Heart left ventricle (tissue), 16 donors: ENCODE measurements around the gene FCHSD2. TPM values are rescaled to one million over a fixed set of nuclear protein-coding genes. Genes with fewer than 3 reads are reported as not detected.

Experiments
- ATAC-seq, 4 donors: fragments of 200-7000 bp; cut with Tn5 transposase; one replicate each; pipeline ENCODE4 v1.9.1; 2020 to 2022; ENCODE audit warnings: moderate library complexity in 4 of 4, mild to moderate bottlenecking in 3 of 4, moderate number of reproducible peaks in 1 of 4
- DNase-seq, 5 donors: peaks; one replicate each; pipeline ENCODE4 v3.0.0-alpha.2; 2020
- H3K27ac ChIP-seq, 12 donors: fragments of 200-600 bp; sonication (generic) in 4 of 12; one replicate each; pipeline versions ENCODE4 v1.5.0 to v1.8.0; 2016 to 2022; ENCODE audit warnings: mild to moderate bottlenecking in 2 of 12
- H3K27me3 ChIP-seq, 9 donors: fragments of 200-600 bp; sonication (generic) in 2 of 9; one replicate each; pipeline versions ENCODE4 v1.5.1 to v1.8.0; 2016 to 2022; ENCODE audit warnings: mild to moderate bottlenecking in 3 of 9
- H3K36me3 ChIP-seq, 9 donors: fragments of 200-600 bp; sonication (generic) in 2 of 9; one replicate each; pipeline versions ENCODE4 v1.5.0 to v1.8.0; 2018 to 2022; ENCODE audit warnings: mild to moderate bottlenecking in 2 of 9
- H3K4me1 ChIP-seq, 12 donors: fragments of 200-600 bp; sonication (generic) in 4 of 12; one replicate each; pipeline versions ENCODE4 v1.5.0 to v1.8.0; 2016 to 2022; ENCODE audit warnings: mild to moderate bottlenecking in 3 of 12
- H3K4me3 ChIP-seq, 12 donors: fragments of 200-600 bp; sonication (generic) in 4 of 12; one replicate each; pipeline versions ENCODE4 v1.5.0 to v1.8.0; 2017 to 2022; ENCODE audit warnings: mild to moderate bottlenecking in 9 of 12, moderate library complexity in 4 of 12
- H3K9me3 ChIP-seq, 12 donors: fragments of 200-600 bp; sonication (generic) in 4 of 12; one replicate each; pipeline versions ENCODE4 v1.5.0 to v1.8.0; 2016 to 2022; ENCODE audit warnings: mild to moderate bottlenecking in 1 of 12
- POLR2A ChIP-seq, 2 donors: fragments of 450-650 bp; IDR thresholded peaks; one replicate each; pipeline ENCODE4 v1.6.1; 2017; ENCODE audit warnings: antibody characterized with exemption in 2 of 2, mild to moderate bottlenecking in 2 of 2, moderate library complexity in 2 of 2
- WGBS, 4 donors: extraction: QIAGEN DNeasy Blood & Tissue Kit in 2 of 4; methylation state at CpG; one replicate each; pipeline versions ENCODE4 v1.1.5 to v1.1.7; 2013 to 2018; 5-methylcytosine and 5-hydroxymethylcytosine counted together
- intact Hi-C, 10 donors: fragments of 100-400 bp; cut with DNase I; formaldehyde crosslinking; loops; one replicate each; pipeline versions ENCODE4 v1.11.1 to v1.14.2; 2022
- polyA plus RNA-seq, 2 donors: library from polyadenylated mRNA; stranded (reverse); fragments of 200-250 nt; gene quantifications; one replicate each; pipeline ENCODE4 v1.2.3, GENCODE V29; 2013
- total RNA-seq, 9 donors: library from RNA; depleted of rRNA in 2 of 9; stranded (reverse); fragments of >200 nt in 2 of 9; fragmentation: NEBNext Ultra II Directional in 3 of 9; extraction: Animal tissue kit (Norgen Biotek cat#: 25700) in 3 of 9; gene quantifications; one replicate each; pipeline versions ENCODE4 v1.1.0 to v1.2.4, GENCODE V29; 2016 to 2023
- TF ChIP-seq, protein P1 (sequence below), 12 donors: fragments of 200-600 bp; sonication (generic) in 4 of 12; IDR thresholded peaks; one replicate each; pipeline versions ENCODE4 v1.5.0 to v1.8.0; 2018 to 2022; ENCODE audit warnings: antibody characterized with exemption in 12 of 12, mild to moderate bottlenecking in 5 of 12
- donor health status: ischemic (EF 13 %, LVEDD 7.1; RV severe dilation, severe dysfunction).
- donor health status: healthy with polysubstance abuse.
- donor health status: DM: no; HTN: yes; CAD: no.
- donor health status: DM: no; HTN: no; CAD: no.
- donor health status: ischemic (EF 25% LVEDD 6.9; RV normal size, moderate dysfunction).
- donor health status: ischemic (EF 25% LVEDD 5.7; RV mildly dilated, moderate dysfunction).
- donor health status: healthy.
- donor health status: DM: yes; HTN: yes; CAD: no.
- donor health status: ischemic (EF 35%, LVEDD 5.7; RV mildly dilated, moderate dysfunction).
- donor health status: nonischemic (EF 11% LVEDD 7.7; RV severe dilation, severe dysfunction).
- donor health status: DM: yes; HTN: yes; CAD: no.
- donor health status: PGD.
- donor health status: ischemic (EF 29% LVEDD 5.4; RV normal size, mild dysfunction).
- donor health status: nonischemic (EF 23%, LVEDD 6.1; RV moderate dilation, normal function).

The FCHSD2 gene
- total and polyA plus RNA-seq, 11 donors = 9.9 to 61.1 (median 39.0) TPM

- peak in 3 of 4 donors; percentile 15 to 38 (median 37) for ATAC-seq
- peaks cover 0 to 78% (median 38%) of the 10 kb centered on the region in 12 donors for H3K4me1 ChIP-seq
Observed at GRCh38 chr11:73158356-73159051, 16.4 kb upstream of the FCHSD2 start.

DNA sequence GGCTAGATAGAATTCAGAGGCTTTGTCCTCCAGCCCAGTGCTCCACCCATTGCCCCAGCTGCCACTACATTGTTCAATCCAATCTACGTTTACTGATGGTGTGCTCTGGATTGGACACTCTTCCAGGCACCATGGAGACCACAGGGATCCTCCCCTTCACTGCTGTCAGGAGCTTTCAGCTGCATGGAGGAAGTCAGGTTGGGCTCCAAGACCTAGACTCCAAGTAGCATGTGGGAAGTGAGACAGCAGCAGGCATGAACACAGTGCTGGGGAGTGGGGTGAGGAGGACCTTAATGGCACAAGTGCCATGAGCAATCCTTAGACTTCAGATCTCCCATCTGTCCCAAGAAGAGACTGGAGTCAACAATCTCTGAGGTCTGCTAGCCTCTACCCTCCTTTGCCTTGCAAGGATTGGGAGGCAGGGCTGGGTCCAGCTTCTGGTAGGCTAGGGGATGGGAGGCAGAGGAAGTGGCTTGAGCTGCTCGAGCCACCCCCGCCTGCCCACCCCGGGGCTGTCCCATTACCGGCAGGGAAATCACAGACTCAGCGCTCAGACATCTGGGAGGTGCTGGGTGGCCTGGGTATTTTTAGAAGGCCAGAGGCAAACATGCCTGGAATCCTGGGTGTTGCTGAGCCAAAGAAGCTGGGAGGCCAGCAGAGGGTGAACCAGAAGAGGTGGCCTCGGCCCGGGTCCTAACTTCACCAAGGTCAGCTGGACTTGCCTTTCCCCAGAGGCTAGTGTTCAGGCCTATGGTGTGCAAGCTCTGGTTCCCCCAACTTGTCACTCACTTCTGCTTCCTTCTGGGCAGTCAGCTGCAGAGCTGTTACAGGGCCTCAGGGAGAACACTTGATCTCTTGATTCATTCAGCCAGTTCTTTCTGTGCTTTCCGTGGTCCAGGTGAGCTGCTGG, 15.2 kb upstream of the FCHSD2 start:
- ATAC-seq (peak; percentile 81 to 89 (median 86)), DNase-seq (peak; percentile 76 to 89 (median 79))
- H3K4me3 ChIP-seq = no peak overlapping the region
- TF ChIP-seq POLR2A (IDR thresholded peaks at IDR 0.05) = peak in 1 of 2 donors; percentile 36
- TF ChIP-seq, protein P1, sequence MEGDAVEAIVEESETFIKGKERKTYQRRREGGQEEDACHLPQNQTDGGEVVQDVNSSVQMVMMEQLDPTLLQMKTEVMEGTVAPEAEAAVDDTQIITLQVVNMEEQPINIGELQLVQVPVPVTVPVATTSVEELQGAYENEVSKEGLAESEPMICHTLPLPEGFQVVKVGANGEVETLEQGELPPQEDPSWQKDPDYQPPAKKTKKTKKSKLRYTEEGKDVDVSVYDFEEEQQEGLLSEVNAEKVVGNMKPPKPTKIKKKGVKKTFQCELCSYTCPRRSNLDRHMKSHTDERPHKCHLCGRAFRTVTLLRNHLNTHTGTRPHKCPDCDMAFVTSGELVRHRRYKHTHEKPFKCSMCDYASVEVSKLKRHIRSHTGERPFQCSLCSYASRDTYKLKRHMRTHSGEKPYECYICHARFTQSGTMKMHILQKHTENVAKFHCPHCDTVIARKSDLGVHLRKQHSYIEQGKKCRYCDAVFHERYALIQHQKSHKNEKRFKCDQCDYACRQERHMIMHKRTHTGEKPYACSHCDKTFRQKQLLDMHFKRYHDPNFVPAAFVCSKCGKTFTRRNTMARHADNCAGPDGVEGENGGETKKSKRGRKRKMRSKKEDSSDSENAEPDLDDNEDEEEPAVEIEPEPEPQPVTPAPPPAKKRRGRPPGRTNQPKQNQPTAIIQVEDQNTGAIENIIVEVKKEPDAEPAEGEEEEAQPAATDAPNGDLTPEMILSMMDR (IDR thresholded peaks at IDR 0.05) = no peak
- intact Hi-C loops = loop anchor here in 1 of 10 donors (2.0 kb wide), 1 partner anchor 15 kb away; no protein-coding TSS in a partner anchor
- peak overlapping the region; percentile 69 to 96 (median 82) for H3K27ac ChIP-seq
- WGBS, 4 donors = 22 to 37% (median 29%) methylated on average over 4 to 9 of the region's 9 CpGs
- H3K27me3 ChIP-seq = no peaks in the 10 kb centered on the region
- no peaks in the 10 kb centered on the region for H3K36me3 ChIP-seq
- H3K9me3 ChIP-seq = no peaks in the 10 kb centered on the region
- peaks cover 0 to 79% (median 46%) of the 10 kb centered on the region in 12 donors for H3K4me1 ChIP-seq

More at GRCh38 chr11:73158356-73159051, 16.4 kb upstream of the FCHSD2 start:
- WGBS, 4 donors = 50 to 62% (median 54%) methylated on average over 8 of the region's 8 CpGs
- no peaks in the 10 kb centered on the region for H3K27me3 ChIP-seq
- H3K9me3 ChIP-seq = no peaks in the 10 kb centered on the region
- H3K27ac ChIP-seq = peak overlapping the region; percentile 69 to 96 (median 82)
- intact Hi-C loops = loop anchor here in 1 of 10 donors (2.0 kb wide), 1 partner anchor 14 kb away; no protein-coding TSS in a partner anchor
- H3K36me3 ChIP-seq = no peaks in the 10 kb centered on the region
- TF ChIP-seq, protein P1 (IDR thresholded peaks at IDR 0.05) = no peak
- TF ChIP-seq POLR2A (IDR thresholded peaks at IDR 0.05) = no peak
- no peak for DNase-seq
- no peak overlapping the region for H3K4me3 ChIP-seq

DNA sequence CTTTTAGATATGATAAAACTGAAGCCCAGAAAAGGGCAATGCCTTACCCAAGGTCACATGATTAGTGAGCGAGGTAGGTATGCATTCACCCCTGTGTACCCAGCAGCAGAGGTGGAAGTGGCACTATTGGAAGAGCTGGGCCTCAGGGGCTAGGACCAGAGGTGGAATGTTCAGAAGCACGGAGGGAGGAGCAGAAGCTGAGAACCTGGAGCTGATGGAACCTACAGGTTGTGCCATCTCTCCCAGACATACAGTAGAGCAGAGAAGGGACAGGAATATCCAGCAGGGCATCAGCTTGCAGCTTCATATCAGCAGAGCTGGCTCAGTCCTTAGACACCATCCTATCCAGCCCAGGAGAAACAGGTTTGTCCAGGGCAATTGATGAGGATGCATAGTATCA, 14.6 kb upstream of the FCHSD2 start:
- intact Hi-C loops = no loop called here
- TF ChIP-seq, protein P1 (IDR thresholded peaks at IDR 0.05) = no peak
- no peak for TF ChIP-seq POLR2A (IDR thresholded peaks at IDR 0.05)
- H3K27me3 ChIP-seq = no peaks in the 10 kb centered on the region
- H3K4me1 ChIP-seq = peaks cover 0 to 78% (median 46%) of the 10 kb centered on the region in 12 donors
- H3K27ac ChIP-seq = peak overlapping the region; percentile 69 to 96 (median 82)
- no peaks in the 10 kb centered on the region for H3K9me3 ChIP-seq
- no peak for ATAC-seq
- 86 to 89% (median 88%) methylated on average over 2 of the region's 2 CpGs for WGBS, 4 donors
- no peak overlapping the region for H3K4me3 ChIP-seq
- no peak for DNase-seq
- H3K36me3 ChIP-seq = no peaks in the 10 kb centered on the region

DNA sequence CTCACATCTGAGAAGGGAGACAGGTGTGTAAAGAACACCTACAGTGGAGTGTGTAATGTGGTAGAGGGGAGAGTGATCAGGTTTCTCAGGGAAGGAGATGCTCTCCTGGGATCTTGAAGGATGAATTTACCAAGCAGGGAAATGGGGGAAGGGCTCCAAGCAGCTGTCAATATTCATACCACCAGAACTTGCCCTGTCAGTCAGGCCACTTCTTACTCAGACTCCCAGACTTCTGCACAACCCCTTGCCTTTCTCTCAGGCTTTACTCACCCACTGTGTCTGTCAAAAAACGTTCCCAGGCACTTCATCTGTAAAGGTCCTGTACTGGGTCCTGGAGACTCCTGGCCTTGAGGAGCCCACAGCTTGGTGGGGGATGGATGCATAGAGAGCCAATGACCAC, 14.0 kb upstream of the FCHSD2 start:
- Histone ChIP-seq H3K4me1 (peaks cover 0 to 78% (median 48%) of the 10 kb centered on the region in 12 donors), H3K27ac (peak overlapping the region in 6 of 12 donors; percentile 14 to 96 (median 85)), H3K9me3 (no peaks in the 10 kb centered on the region), H3K27me3 (no peaks in the 10 kb centered on the region), H3K4me3 (no peak overlapping the region), H3K36me3 (no peaks in the 10 kb centered on the region)
- DNase-seq = no peak
- WGBS, 4 donors = 42 to 67% (median 50%) methylated on average over 1 of the region's 1 CpG
- TF ChIP-seq, protein P1 (IDR thresholded peaks at IDR 0.05) = no peak
- TF ChIP-seq POLR2A (IDR thresholded peaks at IDR 0.05) = no peak
- ATAC-seq = no peak
- intact Hi-C loops = no loop called here
